GM18951 (cell line): ENCODE data around the gene PHYKPL.

Experiments used
- POLR2A ChIP-seq: IDR thresholded peaks from 4 replicates; pipeline ENCODE4 v1.6.1; 2011; ENCODE audit warnings: mild to moderate bottlenecking; ENCODE audit not compliant: insufficient read length, insufficient read depth; ENCODE audit errors: extremely low read depth
- in situ Hi-C: fragments of 300-500 bp; cut with MboI; formaldehyde crosslinking; loops from one replicate; pipeline ENCODE4 v1.12.0; 2022; ENCODE audit warnings: low sequenced_read_pairs, mixed read lengths, inconsistent platforms; ENCODE audit not compliant: unreplicated experiment

The PHYKPL gene

DNA sequence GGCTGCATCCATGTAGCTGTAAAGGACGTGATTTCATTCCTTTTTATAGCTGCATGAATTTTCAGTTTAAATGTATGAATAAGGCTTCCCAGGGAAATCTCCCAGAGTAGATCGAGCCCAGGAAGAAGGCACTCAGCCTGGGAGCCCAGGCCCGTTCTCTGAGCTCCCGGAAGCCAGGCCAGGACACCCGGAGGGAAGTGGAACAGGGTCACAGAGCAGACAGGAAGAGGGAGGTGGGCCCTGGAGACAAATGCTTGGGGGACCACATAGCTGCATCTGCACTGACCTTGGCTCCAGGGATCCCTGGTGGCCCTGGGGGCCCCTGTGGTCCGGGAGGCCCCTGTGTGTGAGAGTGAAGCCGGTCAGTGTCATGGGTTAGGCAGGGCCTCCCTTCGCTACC lies 19.7 kb upstream of the PHYKPL start:
- in situ Hi-C loops: no loop called here
- no peak for TF ChIP-seq POLR2A

DNA sequence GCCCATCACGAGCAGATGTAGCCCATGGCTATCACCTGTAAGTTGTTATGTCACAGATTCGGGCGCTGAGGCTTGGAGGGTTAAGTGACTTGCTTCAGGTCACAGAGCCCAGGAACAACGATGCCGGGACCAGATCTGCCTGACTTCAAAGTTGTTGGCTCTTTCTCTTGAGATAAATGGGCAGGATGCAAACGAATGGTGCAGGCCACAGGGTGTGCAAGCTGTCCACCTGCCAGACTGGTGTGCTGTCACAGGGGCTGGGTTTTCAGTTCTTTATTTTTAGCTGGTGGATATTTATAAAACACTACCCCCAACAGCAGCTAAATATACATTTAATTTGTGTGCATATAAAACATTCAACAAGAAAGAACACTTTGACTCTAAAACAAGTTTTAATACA lies 17.7 kb upstream of the PHYKPL start:
- no peak for TF ChIP-seq POLR2A
- in situ Hi-C loops: no loop called here

DNA sequence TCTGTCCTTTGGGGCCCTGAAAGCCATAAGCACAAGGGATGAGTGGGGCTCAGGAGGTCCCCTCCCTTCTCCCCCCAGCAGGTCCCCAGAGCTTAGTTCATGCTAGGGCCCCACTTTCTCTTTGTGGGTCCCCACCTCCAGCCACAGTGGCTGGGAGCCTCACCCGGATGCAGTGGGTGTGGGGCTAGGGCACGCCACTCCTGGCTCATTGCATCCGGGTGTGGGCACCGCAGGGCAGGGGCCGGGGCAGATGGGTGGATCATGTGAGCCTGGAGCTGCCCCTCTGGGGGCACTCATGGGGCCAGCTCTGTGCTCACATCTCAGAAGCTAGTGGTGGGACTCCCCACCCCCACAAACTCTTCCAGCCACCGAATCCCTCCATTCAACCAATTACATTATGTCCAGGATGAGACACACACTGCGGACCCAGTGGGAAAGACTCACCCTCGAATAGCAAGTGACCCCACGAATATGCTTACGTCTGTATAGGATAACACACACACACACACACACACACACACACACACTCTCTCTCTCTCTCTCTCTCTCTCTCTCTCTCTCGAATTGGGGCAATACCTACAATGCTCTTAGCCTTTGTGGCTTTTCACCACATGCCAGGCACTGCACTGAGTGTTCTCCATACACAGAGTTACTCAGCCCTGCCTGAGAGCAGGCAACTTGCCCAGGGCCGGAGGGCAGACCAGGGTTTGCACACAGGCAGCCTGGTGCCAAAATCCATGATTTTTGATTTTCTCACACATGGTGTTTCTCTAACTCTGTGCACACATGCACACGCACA lies 16.8 kb upstream of the PHYKPL start:
- in situ Hi-C loops: no loop called here
- TF ChIP-seq POLR2A: no peak

DNA sequence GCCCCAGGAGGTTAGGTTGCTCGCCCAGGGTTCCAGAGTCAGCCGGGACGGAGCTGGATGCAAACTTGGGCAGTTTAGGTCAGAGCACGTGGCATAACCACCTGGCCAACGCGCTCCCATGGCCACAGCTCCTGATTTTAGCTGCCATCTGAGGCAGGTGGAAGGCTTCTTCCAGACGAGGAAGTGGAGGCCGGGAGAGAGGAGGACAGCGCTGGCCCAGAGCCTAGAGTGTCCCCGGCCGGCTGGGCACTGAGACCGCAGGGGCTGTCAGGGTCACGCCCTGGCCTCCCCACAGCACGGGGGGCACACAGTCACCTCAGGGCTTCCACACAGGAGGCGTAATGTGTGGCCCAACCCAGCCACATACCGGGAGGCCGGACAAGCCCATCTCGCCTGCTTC lies 16.1 kb upstream of the PHYKPL start:
- no peak for TF ChIP-seq POLR2A
- in situ Hi-C loops: no loop called here

DNA sequence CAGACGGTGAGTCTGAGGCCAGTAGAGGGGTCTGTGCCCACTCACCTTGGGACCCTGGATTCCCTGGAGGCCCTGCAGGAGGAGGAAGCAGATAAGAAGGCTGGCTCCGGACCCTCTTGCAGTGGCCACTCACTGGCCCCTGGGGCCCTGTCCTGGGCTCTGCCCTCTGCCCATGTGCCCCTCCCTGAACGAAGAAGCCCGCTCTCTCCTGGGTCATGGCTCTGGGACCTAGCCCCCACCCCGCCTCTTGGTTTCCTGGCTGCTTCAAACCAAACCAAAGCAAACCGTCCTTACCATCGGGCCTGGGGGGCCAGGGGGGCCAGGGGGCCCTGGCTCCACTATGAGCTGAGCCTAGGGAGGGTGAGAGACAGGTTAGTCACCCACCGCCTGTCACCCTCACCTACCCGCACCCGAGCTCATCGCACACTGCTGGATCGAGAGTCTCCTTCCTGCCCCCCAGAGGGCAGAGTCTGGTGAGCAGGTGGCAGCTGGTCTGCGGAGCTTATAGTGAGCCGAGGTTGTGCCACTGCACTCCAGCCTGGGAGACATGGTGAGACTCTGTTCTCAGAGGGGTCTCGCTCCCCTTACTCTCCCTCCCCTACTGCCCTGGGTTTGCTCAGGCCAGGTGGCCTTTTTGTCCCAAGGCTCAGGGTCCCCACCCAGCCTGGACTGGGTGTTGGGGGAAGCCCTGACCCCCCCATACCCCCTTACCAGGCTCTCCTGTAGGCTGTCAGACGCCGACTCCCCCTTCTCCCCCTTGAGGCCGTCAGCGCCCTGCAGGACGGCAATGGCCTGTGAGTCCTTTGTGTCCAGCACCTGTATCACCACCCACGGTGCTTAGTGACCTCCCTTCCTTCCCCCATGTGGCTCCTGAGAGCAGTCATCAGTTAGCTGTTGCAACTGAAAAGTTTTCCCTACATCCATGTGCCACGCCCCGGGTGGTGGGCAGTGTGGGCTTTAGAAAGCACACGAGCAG lies 15.2 kb upstream of the PHYKPL start:
- in situ Hi-C loops: no loop called here
- no peak for TF ChIP-seq POLR2A

DNA sequence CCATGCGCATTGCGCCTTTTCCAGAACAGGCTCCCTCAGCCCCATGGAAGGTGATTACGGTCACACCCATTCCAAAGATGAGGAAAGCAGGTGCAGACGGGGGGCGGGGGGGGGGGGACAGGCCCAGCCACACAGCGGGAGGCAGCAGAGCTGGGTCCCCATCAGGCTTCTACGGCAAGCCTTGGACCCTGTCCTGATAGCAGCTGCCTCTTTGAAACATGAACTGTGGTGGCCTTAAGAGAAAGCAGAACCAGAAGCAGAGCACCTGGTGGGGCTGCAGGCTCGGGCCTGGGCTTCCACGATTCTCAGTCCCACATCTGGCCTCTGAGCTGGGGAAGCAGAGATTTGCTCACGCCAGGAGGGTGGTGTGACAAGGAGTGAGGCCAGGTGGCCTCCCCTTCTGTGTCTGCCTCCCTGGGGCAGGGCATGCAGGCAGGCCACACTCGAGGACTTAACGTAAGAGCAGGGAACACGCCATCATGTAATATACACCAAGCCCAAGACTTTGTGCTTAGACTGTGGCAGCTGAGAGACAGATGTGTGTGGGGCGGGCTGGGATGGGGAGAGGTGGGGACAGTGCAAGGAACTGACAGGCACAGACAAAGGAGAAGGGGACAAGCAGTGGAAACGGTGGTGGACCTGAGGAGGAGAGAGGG lies 14.2 kb upstream of the PHYKPL start:
- in situ Hi-C loops: no loop called here

DNA sequence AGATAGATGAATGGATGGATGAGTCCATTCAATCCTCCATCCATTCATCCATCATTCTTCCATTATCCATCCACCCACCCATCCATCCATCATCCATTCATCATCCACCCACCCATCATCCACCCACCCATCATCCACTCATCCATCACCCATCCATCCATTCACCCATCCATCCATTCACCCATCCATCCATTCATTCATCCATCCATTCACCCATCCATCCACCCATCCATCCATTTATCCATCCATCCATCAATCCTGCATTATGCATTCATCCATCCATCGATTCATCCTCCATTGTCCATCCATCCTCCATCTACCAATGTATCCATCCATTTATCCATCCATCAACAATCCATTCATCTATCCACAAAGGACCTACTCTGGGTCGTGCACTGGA lies 12.8 kb upstream of the PHYKPL start:
- no peak for TF ChIP-seq POLR2A
- in situ Hi-C loops: no loop called here

More for the DNA sequence above, 14.2 kb upstream of the PHYKPL start:
- TF ChIP-seq POLR2A: no peak

DNA sequence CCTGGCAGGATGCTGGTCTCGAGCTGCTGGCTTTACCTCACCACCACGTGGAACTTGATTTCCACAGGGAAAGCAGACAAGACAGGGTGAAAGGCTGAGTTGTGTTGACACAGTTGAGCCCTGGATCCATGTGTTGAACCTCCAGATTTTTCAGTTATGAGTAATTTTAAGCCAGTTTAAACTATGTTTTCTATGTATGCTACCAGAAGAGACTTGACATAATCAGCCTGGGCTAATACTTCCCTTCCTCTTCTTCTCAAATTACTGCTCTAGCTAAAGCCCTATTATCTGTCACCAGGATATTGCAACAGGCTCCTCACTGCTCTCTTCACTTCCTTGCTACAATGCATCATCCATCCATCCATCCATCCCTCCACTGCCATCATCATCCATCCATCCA lies 12.0 kb upstream of the PHYKPL start:
- no peak for TF ChIP-seq POLR2A
- in situ Hi-C loops: no loop called here

DNA sequence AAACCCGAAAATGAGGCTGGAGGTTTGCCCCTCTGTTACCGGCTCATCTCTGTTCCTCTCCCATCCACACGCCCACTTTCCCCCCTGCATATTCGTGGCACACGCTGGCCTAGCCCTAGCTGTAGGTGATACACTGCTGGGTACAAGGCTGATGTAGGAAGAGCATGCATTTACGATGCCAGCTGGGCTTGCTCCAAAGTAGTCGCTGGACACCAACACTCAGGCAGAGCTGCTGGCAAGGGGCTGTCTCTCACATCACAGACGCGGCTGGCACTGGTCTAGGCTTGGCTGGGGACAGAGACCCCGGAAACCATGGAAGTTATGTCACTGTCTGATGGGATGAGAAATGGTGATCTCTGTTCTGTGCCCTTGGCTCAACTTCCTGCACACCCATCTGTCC lies 9.8 kb upstream of the PHYKPL start:
- no peak for TF ChIP-seq POLR2A
- in situ Hi-C loops: no loop called here

DNA sequence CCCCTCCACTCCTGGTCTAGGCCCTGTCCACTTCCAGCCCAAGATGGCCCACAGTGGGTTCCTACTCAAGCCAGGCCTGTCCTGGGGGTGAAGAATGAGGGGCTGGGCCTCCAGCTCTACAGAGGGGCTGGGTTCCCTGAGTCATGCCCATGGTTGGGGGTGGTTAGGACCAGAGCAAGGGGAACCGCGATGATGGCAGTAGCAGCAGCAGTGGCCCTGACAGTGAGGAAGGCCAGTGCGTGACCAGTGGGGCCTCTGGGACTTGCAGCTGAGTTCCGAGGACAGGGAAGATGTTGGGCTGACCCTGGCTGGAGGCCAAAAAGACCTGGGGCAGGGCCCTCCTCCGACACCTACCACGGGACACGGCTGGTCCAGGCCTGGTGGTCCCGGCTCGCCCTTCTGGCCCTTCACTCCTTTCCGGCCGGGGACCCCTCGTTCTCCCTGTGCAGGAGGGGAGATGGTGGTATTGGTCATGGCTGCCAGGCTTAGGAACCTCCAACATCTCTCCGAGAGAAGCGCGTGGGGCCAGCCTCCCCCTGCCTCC lies 9.2 kb upstream of the PHYKPL start:
- in situ Hi-C loops: no loop called here
- no peak for TF ChIP-seq POLR2A

DNA sequence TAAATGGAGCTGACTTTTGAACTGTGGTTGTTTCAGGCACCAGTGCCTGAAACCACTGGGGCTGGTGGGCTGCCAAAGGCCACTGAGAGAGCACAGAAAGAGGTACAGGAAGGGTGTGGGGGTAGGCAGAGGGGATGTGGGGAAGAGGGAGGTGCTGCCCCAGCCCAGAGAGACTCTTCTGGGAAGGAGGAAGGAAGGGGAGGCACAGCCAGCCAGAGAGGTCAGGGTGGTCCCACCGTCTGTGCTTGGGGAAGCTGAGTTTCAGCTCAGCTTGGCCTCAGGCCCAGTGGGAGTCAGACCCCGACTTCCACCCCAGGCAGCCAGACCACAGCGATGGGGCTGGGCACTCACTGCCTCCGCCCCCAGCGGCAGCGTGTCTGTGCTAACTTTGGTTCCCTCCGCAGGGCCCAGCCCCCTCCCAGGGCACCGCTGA lies 8.6 kb upstream of the PHYKPL start:
- TF ChIP-seq POLR2A: no peak
- in situ Hi-C loops: no loop called here

DNA sequence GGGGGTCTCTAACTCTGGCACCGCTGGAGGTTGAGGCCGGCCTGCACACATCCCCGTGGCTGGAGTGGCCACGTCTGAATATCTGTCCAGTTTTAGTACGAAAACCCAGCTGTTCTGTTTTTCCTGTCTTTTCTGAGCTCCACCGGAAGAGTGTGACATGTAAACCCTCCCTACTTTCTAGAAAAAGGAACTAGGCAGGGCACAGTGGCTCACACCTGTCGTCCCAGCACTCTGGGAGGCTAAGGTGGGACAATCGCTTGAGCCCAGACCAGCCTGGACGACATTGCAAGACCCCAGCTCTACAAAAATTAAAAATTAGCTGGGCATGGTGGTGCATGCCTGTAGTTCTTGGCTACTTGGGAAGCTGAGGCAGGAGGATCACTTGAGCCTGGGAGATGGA lies 8.2 kb upstream of the PHYKPL start:
- TF ChIP-seq POLR2A: no peak
- in situ Hi-C loops: no loop called here

DNA sequence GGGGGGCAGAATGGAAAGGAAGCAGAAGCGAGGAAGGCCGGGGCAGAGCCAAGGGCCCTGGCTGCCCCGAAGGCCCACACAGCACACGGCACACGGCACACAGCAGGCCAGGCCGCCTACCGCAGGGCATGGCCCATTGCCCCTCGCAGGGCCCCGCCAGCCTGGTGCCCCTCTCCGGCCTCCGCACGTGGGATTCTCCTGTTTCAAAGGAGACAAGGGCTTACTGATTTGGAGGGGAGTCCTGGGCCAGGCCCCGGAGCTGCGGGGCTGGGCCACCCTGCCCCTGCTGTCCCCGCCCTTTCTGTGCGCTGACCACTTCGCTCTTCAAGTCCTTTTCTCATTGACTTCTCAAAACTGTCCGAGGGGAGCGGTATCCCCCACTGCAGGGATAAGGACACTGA lies 7.7 kb upstream of the PHYKPL start:
- TF ChIP-seq POLR2A: no peak
- in situ Hi-C loops: no loop called here
